HG02610 (cell line): Measurements from ENCODE around the gene ADORA1.

Experiments used
- ATAC-seq: cut with Tn5 transposase; IDR thresholded peaks from one replicate; pipeline ENCODE4 v1.9.1; 2021; ENCODE audit warnings: mild to moderate bottlenecking, moderate library complexity; ENCODE audit not compliant: unreplicated experiment

ADORA1 gene

GRCh38 chr1:203120325-203121153, 7.0 kb upstream of the ADORA1 start:
- no peak for ATAC-seq

GRCh38 chr1:203121186-203122015, 6.1 kb upstream of the ADORA1 start:
- no peak for ATAC-seq

- no peak for ATAC-seq
Observed at GRCh38 chr1:203122159-203122558, 5.4 kb upstream of the ADORA1 start.

GRCh38 chr1:203124011-203124410, 3.5 kb upstream of the ADORA1 start:
- ATAC-seq, result no peak

GRCh38 chr1:203124546-203125317, 2.8 kb upstream of the ADORA1 start:
- no peak for ATAC-seq

GRCh38 chr1:203126151-203126865, 1.2 kb upstream of the ADORA1 start:
- ATAC-seq, result no peak

GRCh38 chr1:203126866-203127665, 460 bp upstream of the ADORA1 start:
- no peak for ATAC-seq

GRCh38 chr1:203128431-203128715, 847 bp downstream of the ADORA1 start:
- ATAC-seq, result no peak

- ATAC-seq, result no peak
Observed at GRCh38 chr1:203128716-203129500, 1.4 kb downstream of the ADORA1 start.

- no peak for ATAC-seq
Observed at GRCh38 chr1:203129501-203130231, 2.1 kb downstream of the ADORA1 start.

- ATAC-seq, result no peak
Observed at GRCh38 chr1:203130358-203130985, 2.9 kb downstream of the ADORA1 start.

- ATAC-seq, result no peak
Observed at GRCh38 chr1:203131548-203132200, 4.1 kb downstream of the ADORA1 start.

- ATAC-seq, result no peak
Observed at GRCh38 chr1:203133970-203134725, 6.6 kb downstream of the ADORA1 start.

- no peak for ATAC-seq
Observed at GRCh38 chr1:203135636-203136305, 8.2 kb downstream of the ADORA1 start.

- no peak for ATAC-seq
Observed at GRCh38 chr1:203136409-203137042, 9.0 kb downstream of the ADORA1 start.

- no peak for ATAC-seq
Observed at GRCh38 chr1:203137324-203137723, 9.8 kb downstream of the ADORA1 start.
